Loucy (cell line): Measurements from ENCODE around the gene MTA1.

Experiments used
- H2AFZ ChIP-seq: fragments of 200-600 bp; sonication (generic); 2 replicates; pipeline ENCODE4 v1.6.0; 2016; ENCODE audit warnings: antibody characterized with exemption, mild to moderate bottlenecking, low read length, moderate library complexity
- H3F3A ChIP-seq: fragments of 200-600 bp; 2 replicates; pipeline ENCODE4 v1.6.0; 2016; ENCODE audit warnings: antibody characterized with exemption, low read depth, mild to moderate bottlenecking
- H3K27me3 ChIP-seq: fragments of 200-600 bp; sonication (generic); 2 replicates; pipeline ENCODE4 v1.6.1; 2014; ENCODE audit warnings: low read length, mild to moderate bottlenecking; ENCODE audit not compliant: insufficient read depth, poor library complexity, severe bottlenecking
- H3K36me3 ChIP-seq: fragments of 200-600 bp; sonication (generic); 2 replicates; pipeline ENCODE4 v1.6.1; 2016; ENCODE audit warnings: low read length; ENCODE audit not compliant: insufficient read depth
- H3K4me1 ChIP-seq: fragments of 200-600 bp; sonication (generic); 2 replicates; pipeline ENCODE4 v1.5.1; 2014; ENCODE audit warnings: low read length, mild to moderate bottlenecking; ENCODE audit not compliant: insufficient read depth, poor library complexity, severe bottlenecking
- H3K4me2 ChIP-seq: fragments of 200-600 bp; sonication (generic); 2 replicates; pipeline ENCODE4 v1.6.0; 2014; ENCODE audit warnings: antibody characterized with exemption, low read length, low read depth, mild to moderate bottlenecking; ENCODE audit not compliant: poor library complexity, severe bottlenecking
- H3K4me3 ChIP-seq: fragments of 200-600 bp; sonication (generic); 2 replicates; pipeline ENCODE4 v1.5.1; 2014; ENCODE audit warnings: low read length, mild to moderate bottlenecking, mixed read lengths; ENCODE audit not compliant: poor library complexity, severe bottlenecking
- H3K79me2 ChIP-seq: fragments of 200-600 bp; sonication (generic); 2 replicates; pipeline ENCODE4 v1.6.1; 2014; ENCODE audit warnings: low read length; ENCODE audit not compliant: insufficient read depth
- H3K9ac ChIP-seq: fragments of 200-600 bp; sonication (generic); 2 replicates; pipeline ENCODE4 v1.6.0; 2014; ENCODE audit warnings: mild to moderate bottlenecking, low read depth, low read length, moderate library complexity; ENCODE audit not compliant: poor library complexity, severe bottlenecking
- H3K9me2 ChIP-seq: fragments of 200-600 bp; sonication (generic); replicated peaks from 2 replicates; pipeline ENCODE4 v1.6.1; 2016; ENCODE audit warnings: low read depth, low read length, mixed read lengths
- H3K9me3 ChIP-seq: fragments of 200-600 bp; sonication (generic); 2 replicates; pipeline ENCODE4 v1.6.1; 2014; ENCODE audit warnings: mild to moderate bottlenecking, antibody characterized with exemption, low read length, low read depth; ENCODE audit not compliant: insufficient read depth
- H4K20me1 ChIP-seq: fragments of 200-600 bp; sonication (generic); 2 replicates; pipeline ENCODE4 v1.6.0; 2014; ENCODE audit warnings: antibody characterized with exemption, low read length, mild to moderate bottlenecking; ENCODE audit not compliant: insufficient read depth, poor library complexity, severe bottlenecking
- CTCF ChIP-seq: fragments of 200-600 bp; sonication (generic); conservative IDR thresholded peaks from 2 replicates; pipeline ENCODE4 v1.5.1; 2014; ENCODE audit warnings: mild to moderate bottlenecking, antibody characterized with exemption, low read length
- EZH2phosphoT487 ChIP-seq: fragments of 200-600 bp; IDR thresholded peaks from 2 replicates; pipeline ENCODE4 v1.6.1; 2018; ENCODE audit warnings: antibody characterized with exemption, mild to moderate bottlenecking, moderate library complexity, borderline replicate concordance

The MTA1 gene

GRCh38 chr14:105395538-105395854, 24.1 kb upstream of the MTA1 start:
- H3K27me3 ChIP-seq: no peaks in the 10 kb centered on the region
- no peaks in the 10 kb centered on the region for H3F3A ChIP-seq
- no peaks in the 10 kb centered on the region for H3K9me3 ChIP-seq
- no peaks in the 10 kb centered on the region for H3K9me2 ChIP-seq
- peaks cover 9% of the 10 kb centered on the region for H4K20me1 ChIP-seq
- H2AFZ ChIP-seq: no peak overlapping the region
- no peaks in the 10 kb centered on the region for H3K36me3 ChIP-seq
- no peak for TF ChIP-seq EZH2phosphoT487
- no peak for TF ChIP-seq CTCF
- H3K9ac ChIP-seq: peak overlapping the region; percentile 44
- peaks cover 19% of the 10 kb centered on the region for H3K79me2 ChIP-seq
- H3K4me2 ChIP-seq: peak overlapping the region; percentile 14
- no peak overlapping the region for H3K4me3 ChIP-seq
- H3K4me1 ChIP-seq: peaks cover 50% of the 10 kb centered on the region

GRCh38 chr14:105397350-105397931, 22.2 kb upstream of the MTA1 start:
- TF ChIP-seq CTCF: no peak
- no peak for TF ChIP-seq EZH2phosphoT487
- H3K9ac ChIP-seq: peak overlapping the region; percentile 99
- 0 out of 2 replicates have a peak, but pooled peaks cover 4% of the 10 kb centered on the region for H3K36me3 ChIP-seq
- H4K20me1 ChIP-seq: peaks cover 11% of the 10 kb centered on the region
- peaks cover 44% of the 10 kb centered on the region for H3K4me1 ChIP-seq
- no peaks in the 10 kb centered on the region for H3K9me3 ChIP-seq
- H3K27me3 ChIP-seq: no peaks in the 10 kb centered on the region
- no peaks in the 10 kb centered on the region for H3K9me2 ChIP-seq
- no peaks in the 10 kb centered on the region for H3F3A ChIP-seq
- peaks cover 25% of the 10 kb centered on the region for H3K79me2 ChIP-seq
- 0 out of 2 replicates have a peak overlapping the region, but pooled peaks have one; percentile 86 for H2AFZ ChIP-seq
- H3K4me3 ChIP-seq: peak overlapping the region; percentile 100
- H3K4me2 ChIP-seq: peak overlapping the region; percentile 88

GRCh38 chr14:105398044-105398725, 21.4 kb upstream of the MTA1 start, which contains the start of gene TEX22:
Gene TEX22, plus strand, starts transcription at chr14:105398538. Its CDS starts 803 bp downstream, at chr14:105399341.
- H3K9ac ChIP-seq: peak within 1 kb of the TSS; percentile 99

More at GRCh38 chr14:105398044-105398725, 21.4 kb upstream of the MTA1 start, which contains the start of gene TEX22:
- Histone ChIP-seq H3K4me2 (peak within 1 kb of the TSS; percentile 88), H4K20me1 (peaks cover 11% of the 10 kb centered on the region), H3K4me3 (peak within 1 kb of the TSS; percentile 100), H3K9me3 (no peaks in the 10 kb centered on the region), H3F3A (no peaks in the 10 kb centered on the region), H3K36me3 (0 out of 2 replicates have a peak, but pooled peaks cover 4% of the 10 kb centered on the region), H3K4me1 (peaks cover 44% of the 10 kb centered on the region), H3K9me2 (no peaks in the 10 kb centered on the region), H2AFZ (peak within 1 kb of the TSS; percentile 86), H3K79me2 (peaks cover 25% of the 10 kb centered on the region), H3K27me3 (no peaks in the 10 kb centered on the region)
- TF ChIP-seq EZH2phosphoT487 (no peak), CTCF (peak; percentile 48)
